Endothelial cell of umbilical vein (primary cell): Measurements from ENCODE around the gene REPS1.

Experiments
- CTCF ChIP-seq, 2 donors: IDR thresholded peaks; 1 replicate in 1 of 2; 2 replicates in 1 of 2; pipeline ENCODE4 v1.5.1; 2011; ENCODE audit warnings: low read length in 2 of 2, mild to moderate bottlenecking in 2 of 2, moderate library complexity in 2 of 2, control low read depth in 1 of 2, inconsistent platforms in 1 of 2, low read depth in 1 of 2; ENCODE audit not compliant: insufficient read depth in 1 of 2; ENCODE audit errors: extremely low read depth in 1 of 2
- EZH2 ChIP-seq: IDR thresholded peaks from 2 replicates; pipeline ENCODE4 v1.6.1; 2012; ENCODE audit warnings: borderline replicate concordance, low read depth, mild to moderate bottlenecking, moderate library complexity, low read length, inconsistent platforms; ENCODE audit not compliant: severe bottlenecking
- FOS ChIP-seq: IDR thresholded peaks from 2 replicates; pipeline ENCODE4 v1.6.1; 2011; ENCODE audit warnings: mild to moderate bottlenecking, low read length, moderate library complexity, borderline replicate concordance; ENCODE audit not compliant: insufficient read depth
- GATA2 ChIP-seq: IDR thresholded peaks from 2 replicates; pipeline ENCODE4 v1.7.0; 2011; ENCODE audit warnings: low read depth, mild to moderate bottlenecking, moderate library complexity, mixed read lengths, low read length; ENCODE audit not compliant: insufficient read length, insufficient read depth
- JUN ChIP-seq: IDR thresholded peaks from 2 replicates; pipeline ENCODE4 v1.6.1; 2011; ENCODE audit warnings: borderline replicate concordance, low read depth; ENCODE audit not compliant: insufficient read length, insufficient read depth
- MAX ChIP-seq: IDR thresholded peaks from 2 replicates; pipeline ENCODE4 v1.6.1; 2011; ENCODE audit not compliant: insufficient read depth, insufficient read length
- MYC ChIP-seq: IDR thresholded peaks from one replicate; pipeline ENCODE4 v1.6.1; 2011; ENCODE audit warnings: mild to moderate bottlenecking, low read depth, low read length
- POLR2A ChIP-seq: IDR thresholded peaks from 2 replicates; pipeline ENCODE4 v1.6.1; 2012; ENCODE audit warnings: low read depth, mild to moderate bottlenecking, control low read depth, low read length
- POLR2AphosphoS5 ChIP-seq: IDR thresholded peaks from 2 replicates; pipeline ENCODE4 v1.6.1; 2012; ENCODE audit warnings: low read depth, mild to moderate bottlenecking, control low read depth, low read length, moderate library complexity; ENCODE audit not compliant: insufficient read depth

GRCh38 chr6:138955262-138955661, 32.8 kb downstream of the REPS1 start:
- TF ChIP-seq POLR2AphosphoS5: no peak
- TF ChIP-seq CTCF (IDR thresholded peaks at IDR 0.05; ENCODE audit: extremely low read depth in 1 of 2, insufficient read depth in 1 of 2, low read depth in 1 of 2, low read length in 2 of 2): no peak
- no peak for TF ChIP-seq POLR2A
- no peak for TF ChIP-seq MYC
- TF ChIP-seq MAX: no peak
- no peak for TF ChIP-seq FOS
- TF ChIP-seq EZH2: no peak
- no peak for TF ChIP-seq JUN
- TF ChIP-seq GATA2: no peak
